GM18498 (cell line): ENCODE data around the gene ABCA5.
"Not testable (repeated sequence)": the region's sequence is repeated elsewhere in the genome, so short reads cannot be mapped to it uniquely, and the experiment has no call there.

Experiments
- ATAC-seq: cut with Tn5 transposase; IDR thresholded peaks from one replicate; pipeline ENCODE4 v1.9.1; 2021; ENCODE audit warnings: mild to moderate bottlenecking, moderate library complexity; ENCODE audit not compliant: unreplicated experiment

ABCA5 gene

GRCh38 chr17:69222707-69223258, 104.2 kb downstream of the ABCA5 start:
- no peak for ATAC-seq

DNA sequence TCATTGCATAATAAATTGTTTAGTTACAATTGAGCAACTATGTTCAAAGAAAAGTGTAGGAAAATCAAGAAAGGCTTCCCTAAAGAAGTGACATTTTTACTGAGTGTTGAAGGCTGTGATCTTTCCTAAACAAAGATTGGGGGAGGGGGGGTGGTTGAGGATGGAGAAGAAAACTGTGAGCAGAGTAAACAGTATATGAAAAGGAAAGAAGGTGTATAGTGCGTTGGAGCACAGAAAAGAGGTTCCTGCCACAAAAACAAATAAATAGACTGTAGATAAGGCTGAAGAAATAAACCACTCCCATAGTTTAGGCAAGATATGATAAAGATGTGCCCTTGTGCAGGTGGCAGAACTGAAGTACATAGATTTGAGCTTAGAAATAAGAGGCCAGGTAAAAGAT, 106.8 kb downstream of the ABCA5 start:
- no peak for ATAC-seq

DNA sequence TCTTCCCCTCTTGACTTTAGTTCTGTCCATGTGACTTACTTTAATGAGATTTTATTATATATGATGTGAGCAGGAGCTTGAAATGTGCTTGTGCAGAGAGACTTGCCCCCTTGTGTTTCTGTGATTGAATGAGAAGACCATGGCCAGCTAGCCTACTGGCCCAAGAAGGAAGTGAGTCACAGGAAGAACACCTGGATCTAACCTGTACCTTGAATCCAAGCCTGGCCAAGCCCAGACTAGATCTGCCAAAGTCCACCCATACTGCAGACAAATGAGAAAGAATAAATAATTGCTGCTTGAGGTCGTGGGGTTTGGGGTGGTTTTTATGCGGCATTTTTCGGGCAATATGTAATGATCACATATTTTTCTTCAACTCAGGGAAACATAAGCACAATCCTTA, 107.9 kb downstream of the ABCA5 start:
- ATAC-seq = no peak

- ATAC-seq = no peak
Observed at GRCh38 chr17:69213059-69213813, 113.7 kb downstream of the ABCA5 start.

DNA sequence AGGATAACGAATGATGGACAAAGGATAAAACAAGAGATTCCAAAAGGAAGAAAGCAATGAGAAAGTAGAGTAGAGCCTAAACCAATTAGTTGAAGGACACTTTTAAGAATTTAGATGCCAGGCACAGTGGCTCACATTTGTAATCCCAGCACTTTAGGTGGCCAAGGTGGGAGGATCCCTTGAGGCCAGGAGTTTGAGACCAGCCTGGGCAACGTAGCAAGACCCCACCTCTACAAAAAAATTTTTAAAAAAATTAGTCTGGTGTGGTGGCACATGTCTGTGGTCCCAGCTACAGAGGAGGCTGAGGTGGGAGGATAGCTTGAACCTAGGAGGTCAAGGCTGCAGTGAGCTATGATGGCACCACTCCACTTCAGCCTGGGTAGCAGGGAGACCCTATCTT, 118.3 kb downstream of the ABCA5 start:
- ATAC-seq = no peak

- ATAC-seq = no peak
Observed at GRCh38 chr17:69207151-69207550, 119.8 kb downstream of the ABCA5 start.

- ATAC-seq = no peak
Observed at GRCh38 chr17:69198238-69198637, 128.7 kb downstream of the ABCA5 start.

DNA sequence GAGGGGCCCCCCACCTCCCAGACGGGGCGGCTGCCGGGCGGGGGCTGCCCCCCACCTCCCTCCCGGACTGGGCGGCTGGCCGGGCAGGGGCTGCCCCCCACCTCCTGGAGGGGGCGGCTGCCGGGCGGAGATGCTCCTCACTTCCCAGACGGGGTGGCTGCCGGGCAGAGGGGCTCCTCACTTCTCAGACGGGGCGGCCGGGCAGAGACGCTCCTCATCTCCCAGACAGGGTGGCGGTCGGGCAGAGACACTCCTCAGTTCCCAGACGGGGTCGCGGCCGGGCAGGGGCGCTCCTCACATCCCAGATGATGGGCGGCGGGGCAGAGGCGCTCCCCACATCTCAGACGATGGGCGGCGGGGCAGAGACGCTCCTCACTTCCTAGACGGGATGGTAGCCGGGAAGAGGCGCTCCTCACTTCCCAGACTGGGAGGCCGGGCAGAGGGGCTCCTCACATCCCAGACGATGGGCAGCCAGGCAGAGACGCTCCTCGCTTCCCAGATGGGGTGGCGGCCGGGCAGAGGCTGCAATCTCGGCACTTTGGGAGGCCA, 130.8 kb downstream of the ABCA5 start:
- ATAC-seq = not testable (repeated sequence)
